ENCODE results near the gene KRTAP3-2.
A peak's percentile ranks its signal among the peaks of the same experiment; 100 is the strongest.

KRTAP3-2 gene

DNA sequence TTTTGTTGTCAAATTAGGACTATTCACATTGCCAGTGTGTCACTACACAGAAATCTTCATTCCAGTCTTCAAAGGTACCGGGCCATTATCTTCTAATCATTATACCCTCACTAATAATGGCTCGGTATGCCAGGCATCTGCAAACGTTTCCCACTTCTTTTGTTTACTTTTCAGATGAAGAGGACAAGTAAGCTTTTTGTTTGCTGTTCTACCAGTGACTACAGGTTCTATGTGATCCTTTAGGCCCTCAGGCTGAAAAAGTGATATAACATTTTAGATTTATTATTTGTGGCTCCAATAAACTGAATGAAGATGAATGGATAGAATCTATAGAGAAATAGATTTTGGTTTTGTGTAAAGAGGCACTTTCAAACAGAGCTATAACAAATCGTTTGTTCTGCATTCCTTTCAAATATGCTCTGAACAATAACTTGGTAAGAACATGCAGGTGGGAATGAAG lies 9.6 kb upstream of the KRTAP3-2 start:
- Histone ChIP-seq H3K36me3 (ENCODE audit: control insufficient read depth, insufficient read depth, low read length, severe bottlenecking) (no peaks in the 10 kb centered on the region), H3K4me1 (ENCODE audit: control insufficient read depth, insufficient read depth, low read length) (peaks cover 10% of the 10 kb centered on the region), H3K27me3 (replicated peaks; ENCODE audit: control insufficient read depth, insufficient read depth, low read length) (no peaks in the 10 kb centered on the region), H3K9ac (ENCODE audit: low read length) (no peak overlapping the region), H3K9me3 (ENCODE audit: control insufficient read depth, low read length) (no peaks in the 10 kb centered on the region), H3K4me3 (ENCODE audit: low read length) (no peak overlapping the region)
- DNase-seq (ENCODE audit: low read depth): no peak

DNA sequence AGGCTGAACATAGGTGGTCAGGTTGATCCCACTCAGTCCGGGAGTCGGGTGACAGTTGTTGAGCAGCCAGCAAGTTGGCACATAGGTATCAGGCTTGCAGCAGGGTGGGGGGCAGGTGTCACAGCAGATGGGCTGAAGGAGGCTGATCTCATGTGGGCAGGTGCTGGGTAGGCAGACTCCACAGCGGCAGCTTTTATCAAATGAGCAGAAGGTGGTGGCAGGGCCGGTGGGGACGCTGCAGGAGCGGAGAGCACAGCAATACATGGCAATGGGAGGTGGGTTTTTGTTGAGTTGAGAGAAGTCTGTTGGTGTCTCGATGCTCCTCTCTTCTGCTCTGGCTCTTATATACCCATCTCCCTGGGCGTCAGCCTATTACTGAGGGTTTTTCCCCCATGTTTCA lies 9.1 kb upstream of the KRTAP3-2 start, which contains the start of gene KRTAP3-1:
TSS of gene KRTAP3-1 (minus strand) at position 318 of the 400 bp plus-strand sequence. CDS start at position 264, 54 bp downstream.
- no peak within 1 kb of the TSS for H3K4me3 ChIP-seq (ENCODE audit: low read length)
- no peaks in the 10 kb centered on the region for H3K27me3 ChIP-seq (replicated peaks; ENCODE audit: control insufficient read depth, insufficient read depth, low read length)
- H3K9me3 ChIP-seq (ENCODE audit: control insufficient read depth, low read length): no peaks in the 10 kb centered on the region
- peaks cover 8% of the 10 kb centered on the region for H3K4me1 ChIP-seq (ENCODE audit: control insufficient read depth, insufficient read depth, low read length)
- no peak for DNase-seq (ENCODE audit: low read depth)
- H3K9ac ChIP-seq (ENCODE audit: low read length): no peak within 1 kb of the TSS
- no peaks in the 10 kb centered on the region for H3K36me3 ChIP-seq (ENCODE audit: control insufficient read depth, insufficient read depth, low read length, severe bottlenecking)

DNA sequence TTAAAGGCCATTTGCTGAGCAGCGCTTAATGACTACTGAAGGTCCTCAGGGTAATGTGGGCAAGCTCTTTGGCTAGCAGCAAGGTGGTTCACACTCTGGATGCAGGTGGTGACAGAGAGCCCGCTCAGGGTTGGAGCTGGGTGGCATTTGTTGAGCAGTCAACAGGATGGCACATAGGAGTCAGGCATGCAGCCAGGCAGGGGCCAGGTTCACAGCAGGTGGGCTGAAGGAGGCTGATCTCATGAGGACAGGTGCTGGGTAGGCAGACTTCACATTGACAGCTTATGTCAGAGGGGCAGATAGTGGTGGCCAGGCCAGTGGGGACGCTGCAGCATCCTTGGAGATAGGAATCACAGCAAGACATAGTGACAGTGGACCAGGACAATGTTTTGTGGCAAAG lies 4.7 kb upstream of the KRTAP3-2 start:
- Histone ChIP-seq H3K4me3 (ENCODE audit: low read length) (no peak overlapping the region), H3K27me3 (replicated peaks; ENCODE audit: control insufficient read depth, insufficient read depth, low read length) (no peaks in the 10 kb centered on the region), H3K4me1 (ENCODE audit: control insufficient read depth, insufficient read depth, low read length) (no peaks in the 10 kb centered on the region), H3K36me3 (ENCODE audit: control insufficient read depth, insufficient read depth, low read length, severe bottlenecking) (no peaks in the 10 kb centered on the region), H3K9me3 (ENCODE audit: control insufficient read depth, low read length) (no peaks in the 10 kb centered on the region), H3K9ac (ENCODE audit: low read length) (no peak overlapping the region)
- DNase-seq (ENCODE audit: low read depth): no peak

DNA sequence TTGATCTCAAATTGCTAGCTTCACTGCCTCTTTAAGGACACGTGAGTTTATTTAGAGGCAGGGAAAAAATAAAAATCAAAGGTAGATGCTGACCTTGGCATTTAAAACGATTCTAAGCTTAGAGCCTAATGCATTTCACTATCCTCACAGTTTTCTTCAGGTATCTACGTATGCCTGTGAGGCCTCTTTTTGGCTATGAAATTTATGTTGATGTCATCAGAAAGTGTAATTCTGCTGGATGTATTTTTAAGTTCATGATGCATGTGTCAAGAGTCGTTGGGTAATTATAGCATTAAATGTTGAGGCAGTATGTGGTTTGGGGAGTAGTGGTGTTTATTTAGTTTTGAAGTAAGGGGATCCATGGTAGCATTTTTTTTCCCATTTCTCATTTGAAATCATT lies 4.2 kb upstream of the KRTAP3-2 start:
- H3K27me3 ChIP-seq (replicated peaks; ENCODE audit: control insufficient read depth, insufficient read depth, low read length): no peaks in the 10 kb centered on the region
- DNase-seq (ENCODE audit: low read depth): no peak
- no peaks in the 10 kb centered on the region for H3K4me1 ChIP-seq (ENCODE audit: control insufficient read depth, insufficient read depth, low read length)
- no peaks in the 10 kb centered on the region for H3K9me3 ChIP-seq (ENCODE audit: control insufficient read depth, low read length)
- H3K36me3 ChIP-seq (ENCODE audit: control insufficient read depth, insufficient read depth, low read length, severe bottlenecking): no peaks in the 10 kb centered on the region
- no peak overlapping the region for H3K9ac ChIP-seq (ENCODE audit: low read length)
- H3K4me3 ChIP-seq (ENCODE audit: low read length): no peak overlapping the region

DNA sequence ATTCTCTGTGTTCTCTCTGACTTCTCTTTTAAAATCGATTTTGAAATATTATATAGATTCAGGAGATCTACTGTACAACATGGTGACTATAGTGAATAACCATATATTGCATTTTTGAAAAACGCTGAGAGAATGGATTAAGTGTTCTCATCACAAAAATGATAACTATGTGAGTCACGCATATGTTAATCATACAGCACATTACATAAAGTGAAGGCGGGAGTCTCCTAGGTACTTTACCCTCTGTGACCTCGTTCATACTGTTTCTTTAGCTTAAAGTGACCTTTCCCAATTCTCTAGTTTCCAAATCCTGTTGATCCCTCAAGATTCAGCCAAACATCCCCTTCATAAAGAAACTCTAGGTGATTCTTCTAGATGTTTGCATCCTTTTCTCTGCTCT lies 3.1 kb upstream of the KRTAP3-2 start:
- no peak overlapping the region for H3K4me3 ChIP-seq (ENCODE audit: low read length)
- H3K9me3 ChIP-seq (ENCODE audit: control insufficient read depth, low read length): no peaks in the 10 kb centered on the region
- H3K4me1 ChIP-seq (ENCODE audit: control insufficient read depth, insufficient read depth, low read length): no peaks in the 10 kb centered on the region
- DNase-seq (ENCODE audit: low read depth): peak; percentile 58
- no peak overlapping the region for H3K9ac ChIP-seq (ENCODE audit: low read length)
- no peaks in the 10 kb centered on the region for H3K27me3 ChIP-seq (replicated peaks; ENCODE audit: control insufficient read depth, insufficient read depth, low read length)
- no peaks in the 10 kb centered on the region for H3K36me3 ChIP-seq (ENCODE audit: control insufficient read depth, insufficient read depth, low read length, severe bottlenecking)

DNA sequence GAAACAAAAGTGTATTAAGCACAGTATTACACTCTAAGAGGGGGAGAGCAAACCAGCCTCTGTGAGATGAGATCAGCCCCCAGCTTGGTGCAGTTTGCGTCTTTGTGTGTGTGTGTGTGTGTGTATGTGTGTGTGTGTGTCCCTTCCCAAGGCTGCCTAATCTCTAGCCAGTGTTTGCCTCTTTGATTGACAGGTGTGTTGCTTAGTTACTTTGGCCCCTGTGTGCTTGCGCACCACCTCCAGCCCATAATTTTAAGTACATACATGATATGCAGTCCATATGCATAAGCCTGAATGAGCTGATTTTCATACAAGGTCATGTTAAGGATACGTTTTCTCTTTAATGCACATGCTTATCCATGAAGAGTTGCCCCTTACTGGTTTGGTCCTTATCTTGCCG lies 2.1 kb upstream of the KRTAP3-2 start:
- no peaks in the 10 kb centered on the region for H3K9me3 ChIP-seq (ENCODE audit: control insufficient read depth, low read length)
- no peaks in the 10 kb centered on the region for H3K36me3 ChIP-seq (ENCODE audit: control insufficient read depth, insufficient read depth, low read length, severe bottlenecking)
- H3K9ac ChIP-seq (ENCODE audit: low read length): no peak overlapping the region
- no peak overlapping the region for H3K4me3 ChIP-seq (ENCODE audit: low read length)
- no peaks in the 10 kb centered on the region for H3K4me1 ChIP-seq (ENCODE audit: control insufficient read depth, insufficient read depth, low read length)
- peaks cover 3% of the 10 kb centered on the region for H3K27me3 ChIP-seq (replicated peaks; ENCODE audit: control insufficient read depth, insufficient read depth, low read length)
- no peak for DNase-seq (ENCODE audit: low read depth)

DNA sequence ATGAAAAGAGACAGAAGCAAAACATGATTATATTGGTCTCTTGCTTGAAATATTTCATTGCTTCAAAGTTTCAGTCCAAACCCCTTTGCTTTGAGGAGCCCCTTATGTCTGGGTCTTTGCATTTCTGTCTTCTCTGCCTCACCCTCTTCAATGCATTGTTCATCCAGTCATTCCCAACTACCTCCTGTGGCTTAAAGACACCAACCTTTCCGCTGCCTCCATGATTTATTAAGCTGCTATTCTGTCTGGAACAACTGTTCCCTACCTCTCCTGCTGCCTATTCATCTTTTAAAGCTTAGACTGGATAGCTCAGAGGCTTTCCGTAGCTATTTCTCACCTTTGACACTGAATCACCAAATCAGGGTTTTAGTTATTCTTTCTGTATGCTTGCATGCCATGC lies 2.3 kb downstream of the KRTAP3-2 start:
- Histone ChIP-seq H3K9me3 (ENCODE audit: control insufficient read depth, low read length) (no peaks in the 10 kb centered on the region), H3K9ac (ENCODE audit: low read length) (no peak overlapping the region), H3K4me1 (ENCODE audit: control insufficient read depth, insufficient read depth, low read length) (no peaks in the 10 kb centered on the region), H3K4me3 (ENCODE audit: low read length) (no peak overlapping the region), H3K36me3 (ENCODE audit: control insufficient read depth, insufficient read depth, low read length, severe bottlenecking) (no peaks in the 10 kb centered on the region), H3K27me3 (replicated peaks; ENCODE audit: control insufficient read depth, insufficient read depth, low read length) (peaks cover 3% of the 10 kb centered on the region)
- no peak for DNase-seq (ENCODE audit: low read depth)

DNA sequence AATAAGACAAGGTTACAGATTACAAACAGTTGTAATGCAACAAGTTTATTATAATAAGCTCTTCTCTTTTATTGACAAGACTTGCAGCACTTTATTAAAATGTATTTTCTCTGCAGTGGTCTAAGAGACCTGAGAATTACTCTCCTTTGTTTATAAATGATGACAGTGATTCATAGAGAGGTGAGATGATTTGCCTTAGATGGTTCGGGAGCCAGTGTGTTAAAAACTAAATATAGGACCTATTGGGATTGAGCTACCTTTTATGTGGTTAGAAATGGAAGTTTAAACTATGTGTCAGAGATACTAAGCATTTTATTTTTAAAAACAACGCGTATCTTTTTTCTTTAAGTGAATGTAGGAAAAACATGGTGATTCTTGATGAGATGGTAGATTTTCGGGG lies 2.9 kb downstream of the KRTAP3-2 start:
- H3K9me3 ChIP-seq (ENCODE audit: control insufficient read depth, low read length): no peaks in the 10 kb centered on the region
- no peaks in the 10 kb centered on the region for H3K4me1 ChIP-seq (ENCODE audit: control insufficient read depth, insufficient read depth, low read length)
- H3K36me3 ChIP-seq (ENCODE audit: control insufficient read depth, insufficient read depth, low read length, severe bottlenecking): no peaks in the 10 kb centered on the region
- no peak overlapping the region for H3K9ac ChIP-seq (ENCODE audit: low read length)
- H3K27me3 ChIP-seq (replicated peaks; ENCODE audit: control insufficient read depth, insufficient read depth, low read length): peaks cover 3% of the 10 kb centered on the region
- H3K4me3 ChIP-seq (ENCODE audit: low read length): no peak overlapping the region
- DNase-seq (ENCODE audit: low read depth): no peak

DNA sequence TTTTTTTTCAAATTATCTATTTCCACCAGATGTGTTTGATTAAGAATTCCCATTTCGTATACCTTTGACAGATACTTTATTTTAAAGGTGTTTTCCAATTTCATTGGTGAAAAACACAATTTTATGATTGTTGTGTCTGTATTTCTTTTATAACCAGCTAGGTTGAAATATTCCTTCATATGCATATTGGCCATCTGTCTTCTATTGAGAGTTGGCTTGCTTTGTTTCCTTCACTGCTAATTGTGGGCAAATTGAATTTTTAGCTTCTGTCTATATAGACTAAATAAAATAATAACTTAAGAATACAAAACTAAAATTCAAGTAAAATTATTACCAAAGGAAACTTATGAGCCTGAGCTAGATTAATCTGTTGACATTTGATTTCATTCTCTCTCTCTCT lies 4.6 kb downstream of the KRTAP3-2 start:
- Histone ChIP-seq H3K9me3 (ENCODE audit: control insufficient read depth, low read length) (no peaks in the 10 kb centered on the region), H3K27me3 (replicated peaks; ENCODE audit: control insufficient read depth, insufficient read depth, low read length) (peaks cover 3% of the 10 kb centered on the region), H3K9ac (ENCODE audit: low read length) (no peak overlapping the region), H3K4me1 (ENCODE audit: control insufficient read depth, insufficient read depth, low read length) (no peaks in the 10 kb centered on the region), H3K4me3 (ENCODE audit: low read length) (no peak overlapping the region), H3K36me3 (ENCODE audit: control insufficient read depth, insufficient read depth, low read length, severe bottlenecking) (no peaks in the 10 kb centered on the region)
- DNase-seq (ENCODE audit: low read depth): no peak

DNA sequence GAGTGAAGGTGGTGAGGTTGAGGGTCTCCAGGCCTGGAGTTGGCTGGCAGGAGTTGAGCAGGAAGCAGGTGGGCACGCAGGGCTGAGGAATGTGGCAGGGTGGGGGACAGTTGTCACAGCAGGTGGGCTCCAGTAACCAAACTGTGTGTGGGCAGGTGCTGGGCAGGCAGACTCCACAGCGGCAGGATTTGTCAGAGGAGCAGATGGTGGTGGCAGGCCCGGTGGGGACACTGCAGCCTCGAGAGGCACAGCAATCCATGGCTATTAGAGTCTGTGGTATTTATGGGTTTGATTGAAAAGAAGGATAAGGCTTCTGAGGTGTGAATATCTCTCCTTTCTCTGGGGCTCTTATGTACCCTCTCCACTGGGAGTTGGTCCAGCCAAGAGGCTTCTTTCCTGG lies 5.9 kb downstream of the KRTAP3-2 start, which contains the start of gene KRTAP3-3:
TSS of gene KRTAP3-3 (minus strand) at position 326 of the 400 bp plus-strand sequence. CDS start at position 259, 67 bp downstream.
- Histone ChIP-seq H3K4me3 (ENCODE audit: low read length) (no peak within 1 kb of the TSS), H3K9me3 (ENCODE audit: control insufficient read depth, low read length) (no peaks in the 10 kb centered on the region), H3K36me3 (ENCODE audit: control insufficient read depth, insufficient read depth, low read length, severe bottlenecking) (no peaks in the 10 kb centered on the region), H3K9ac (ENCODE audit: low read length) (no peak within 1 kb of the TSS), H3K4me1 (ENCODE audit: control insufficient read depth, insufficient read depth, low read length) (no peaks in the 10 kb centered on the region), H3K27me3 (replicated peaks; ENCODE audit: control insufficient read depth, insufficient read depth, low read length) (peaks cover 3% of the 10 kb centered on the region)
- DNase-seq (ENCODE audit: low read depth): no peak

DNA sequence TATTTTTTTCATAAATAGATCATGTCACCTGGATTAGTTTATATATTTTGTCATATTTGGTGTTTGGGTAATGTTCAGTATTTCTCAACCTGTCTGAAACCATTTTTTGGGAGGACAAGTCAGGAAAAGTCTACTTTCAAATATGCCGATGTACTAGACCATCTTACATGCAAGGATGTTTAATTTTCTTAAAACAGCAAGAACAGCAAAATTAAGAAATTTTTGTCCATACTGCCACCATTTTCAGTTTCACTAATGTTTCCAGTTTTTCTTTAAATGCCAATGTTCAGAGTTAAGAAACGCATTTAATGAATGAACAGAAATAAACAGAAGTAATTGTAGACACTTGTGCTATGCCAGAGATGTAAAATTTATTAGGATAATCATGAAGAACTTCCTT lies 6.6 kb downstream of the KRTAP3-2 start:
- Histone ChIP-seq H3K9me3 (ENCODE audit: control insufficient read depth, low read length) (no peaks in the 10 kb centered on the region), H3K9ac (ENCODE audit: low read length) (no peak overlapping the region), H3K27me3 (replicated peaks; ENCODE audit: control insufficient read depth, insufficient read depth, low read length) (peaks cover 3% of the 10 kb centered on the region), H3K36me3 (ENCODE audit: control insufficient read depth, insufficient read depth, low read length, severe bottlenecking) (no peaks in the 10 kb centered on the region), H3K4me3 (ENCODE audit: low read length) (no peak overlapping the region), H3K4me1 (ENCODE audit: control insufficient read depth, insufficient read depth, low read length) (no peaks in the 10 kb centered on the region)
- no peak for DNase-seq (ENCODE audit: low read depth)

DNA sequence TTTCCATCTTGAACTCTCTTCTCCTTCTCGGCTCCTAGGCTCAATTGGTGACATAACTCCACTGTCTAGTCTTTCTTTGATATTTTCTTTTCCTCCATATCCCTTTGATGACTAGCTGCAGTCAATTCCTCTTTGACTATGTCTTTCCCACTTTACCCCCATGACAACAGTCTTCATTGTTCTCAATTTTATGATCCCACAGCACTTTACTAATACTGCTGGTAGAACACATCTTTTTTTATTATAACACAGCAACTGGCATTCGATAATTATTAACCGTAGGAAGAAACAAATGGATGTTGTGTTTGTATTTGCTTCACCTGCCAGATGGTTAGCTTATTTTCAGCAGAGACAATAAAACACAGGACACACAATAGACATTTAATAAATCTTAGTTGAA lies 7.0 kb downstream of the KRTAP3-2 start:
- no peak overlapping the region for H3K9ac ChIP-seq (ENCODE audit: low read length)
- H3K4me1 ChIP-seq (ENCODE audit: control insufficient read depth, insufficient read depth, low read length): no peaks in the 10 kb centered on the region
- no peak overlapping the region for H3K4me3 ChIP-seq (ENCODE audit: low read length)

More for the DNA sequence above, 7.0 kb downstream of the KRTAP3-2 start:
- Histone ChIP-seq H3K36me3 (ENCODE audit: control insufficient read depth, insufficient read depth, low read length, severe bottlenecking) (no peaks in the 10 kb centered on the region), H3K9me3 (ENCODE audit: control insufficient read depth, low read length) (no peaks in the 10 kb centered on the region), H3K27me3 (replicated peaks; ENCODE audit: control insufficient read depth, insufficient read depth, low read length) (peaks cover 3% of the 10 kb centered on the region)
- no peak for DNase-seq (ENCODE audit: low read depth)

Data from adipocyte (in vitro differentiated cells).